ENCODE measurements around the gene MANSC4.
"Not testable (repeated sequence)": the region's sequence is repeated elsewhere in the genome, so short reads cannot be mapped to it uniquely, and the experiment has no call there.

Gene MANSC4

GRCh38 chr12:27754795-27755194, 25.2 kb downstream of the MANSC4 start:
- DNase-seq (ENCODE audit: low read depth, low spot score) = no peak

GRCh38 chr12:27751386-27752047, 28.5 kb downstream of the MANSC4 start:
- no peak for DNase-seq (ENCODE audit: low read depth, low spot score)

GRCh38 chr12:27747111-27747820, 32.8 kb downstream of the MANSC4 start:
- DNase-seq (ENCODE audit: low read depth, low spot score) = no peak

GRCh38 chr12:27745734-27746133, 34.3 kb downstream of the MANSC4 start:
- not testable (repeated sequence) for DNase-seq (ENCODE audit: low read depth, low spot score)

GRCh38 chr12:27743601-27744000, 36.4 kb downstream of the MANSC4 start:
- DNase-seq (ENCODE audit: low read depth, low spot score) = no peak

- not testable (repeated sequence) for DNase-seq (ENCODE audit: low read depth, low spot score)
Observed at GRCh38 chr12:27734321-27734720, 45.7 kb downstream of the MANSC4 start.

GRCh38 chr12:27733791-27734190, 46.2 kb downstream of the MANSC4 start:
- DNase-seq (ENCODE audit: low read depth, low spot score) = no peak

GRCh38 chr12:27733052-27733656, 46.9 kb downstream of the MANSC4 start:
- DNase-seq (ENCODE audit: low read depth, low spot score) = no peak

- no peak for DNase-seq (ENCODE audit: low read depth, low spot score)
Observed at GRCh38 chr12:27732281-27732680, 47.8 kb downstream of the MANSC4 start.

- DNase-seq (ENCODE audit: low read depth, low spot score) = no peak
Observed at GRCh38 chr12:27730097-27730588, 49.9 kb downstream of the MANSC4 start.

- DNase-seq (ENCODE audit: low read depth, low spot score) = no peak
Observed at GRCh38 chr12:27723212-27723611, 56.8 kb downstream of the MANSC4 start.
